HCT116 (cell line): ENCODE measurements around the gene NEUROD1. TPM values are rescaled to one million over a fixed set of nuclear protein-coding genes. Genes with fewer than 3 reads are reported as not detected.

ENCODE experiments used
- ATAC-seq: fragments of 200-7000 bp; cut with Tn5 transposase; 2 replicates; pipeline ENCODE4 v1.9.1; 2020; ENCODE audit warnings: mild to moderate bottlenecking, moderate library complexity
- BruUV-seq: library from RNA; stranded (reverse); fragments of 400-500 nt; replicated peaks from 2 replicates; lab custom pipeline; 2021; lab: Mats Ljungman, UMichigan
- CTCF ChIA-PET: fragments of 300-600 bp; sonication (Branson Sonifier 250); formaldehyde crosslinking; loops from one replicate; lab custom pipeline; 2021; ENCODE audit warnings: antibody characterized with exemption; lab: Charles Lee
- POLR2A ChIA-PET: fragments of 300-600, 350-600 bp; sonication (Branson Sonifier 250); formaldehyde crosslinking; loops from one replicate; lab custom pipeline; 2021; ENCODE audit warnings: antibody characterized with exemption; lab: Charles Lee
- RAD21 ChIA-PET, 2 experiments: fragments of 300-600 bp; sonication (Branson Sonifier 250); formaldehyde crosslinking; loops; one replicate each; lab custom pipeline; 2023; ENCODE audit warnings: low total read pairs in 2 of 2; ENCODE audit not compliant: uncharacterized antibody in 2 of 2, unreplicated experiment in 2 of 2, low non-redundant PET in 1 of 2; lab: Charles Lee
- DNase-seq: peaks from one replicate; pipeline ENCODE4 v3.0.0-alpha.2; 2010; ENCODE audit warnings: low read depth, low spot score
- H2AFZ ChIP-seq: fragments of 200-600 bp; shearing (Covaris generic), sonication (generic); 2 replicates; pipeline ENCODE4 v1.6.1; 2017; ENCODE audit warnings: low read depth, mixed run types, mixed read lengths, antibody characterized with exemption, low read length; ENCODE audit not compliant: poor library complexity, severe bottlenecking
- H3K27ac ChIP-seq: 2 replicates; pipeline ENCODE4 v1.5.1; 2012; ENCODE audit warnings: low read depth, low read length
- H3K27me3 ChIP-seq: fragments of 200-600 bp; sonication (generic); 2 replicates; pipeline ENCODE4 v1.6.1; 2016; ENCODE audit warnings: mixed run types, low read length, mixed read lengths; ENCODE audit not compliant: insufficient read depth
- H3K36me3 ChIP-seq, 2 experiments: fragments of 200-500 bp in 1 of 2; fragments of 200-600 bp in 1 of 2; sonication (Bioruptor generic) in 1 of 2; sonication (generic) in 1 of 2; 2 replicates each; pipeline versions ENCODE4 v1.5.1 to v1.6.1; 2014 to 2016; ENCODE audit warnings: low read length in 2 of 2, inconsistent platforms in 1 of 2, mixed read lengths in 1 of 2, mixed run types in 1 of 2; ENCODE audit not compliant: insufficient read depth in 2 of 2, control insufficient read depth in 1 of 2
- H3K4me1 ChIP-seq, 2 experiments: fragments of 200-600 bp in 1 of 2; sonication (generic) in 1 of 2; 2 replicates each; pipeline versions ENCODE4 v1.5.1 to v1.6.1; 2012 to 2017; ENCODE audit warnings: low read length in 2 of 2, inconsistent platforms in 1 of 2, mild to moderate bottlenecking in 1 of 2, mixed read lengths in 1 of 2, mixed run types in 1 of 2, moderate library complexity in 1 of 2; ENCODE audit not compliant: insufficient read depth in 2 of 2, control insufficient read depth in 1 of 2
- H3K4me2 ChIP-seq: fragments of 200-600 bp; sonication (generic); 2 replicates; pipeline ENCODE4 v1.6.1; 2017; ENCODE audit warnings: mixed run types, low read length, mixed read lengths
- H3K4me3 ChIP-seq, 2 experiments: fragments of 200-600 bp in 1 of 2; sonication (generic) in 1 of 2; replicated peaks in 1 of 2; 2 replicates each; pipeline ENCODE4 v1.5.1; 2011 to 2016; ENCODE audit warnings: low read length in 2 of 2, control low read depth in 1 of 2, low read depth in 1 of 2, mild to moderate bottlenecking in 1 of 2, mixed read lengths in 1 of 2, mixed run types in 1 of 2
- H3K79me2 ChIP-seq: fragments of 200-600 bp; sonication (generic); 2 replicates; pipeline ENCODE4 v1.6.1; 2017; ENCODE audit warnings: mild to moderate bottlenecking, mixed run types, low read length, moderate library complexity, mixed read lengths; ENCODE audit not compliant: insufficient read depth
- H3K9ac ChIP-seq: fragments of 200-600 bp; sonication (generic); 2 replicates; pipeline ENCODE4 v1.6.1; 2016; ENCODE audit warnings: low read length, mixed read lengths
- H3K9me2 ChIP-seq: fragments of 200-600 bp; sonication (generic), shearing (Covaris generic); 2 replicates; pipeline ENCODE4 v1.6.1; 2017; ENCODE audit warnings: mixed run types, mild to moderate bottlenecking, moderate library complexity; ENCODE audit not compliant: insufficient read depth
- H3K9me3 ChIP-seq, 2 experiments: fragments of 200-500 bp in 1 of 2; fragments of 200-600 bp in 1 of 2; sonication (Bioruptor generic) in 1 of 2; sonication (generic) in 1 of 2; 2 replicates each; pipeline ENCODE4 v1.6.1; 2014 to 2017; ENCODE audit warnings: low read length in 2 of 2, mixed read lengths in 2 of 2, inconsistent platforms in 1 of 2, low read depth in 1 of 2, mild to moderate bottlenecking in 1 of 2, mixed run types in 1 of 2, moderate library complexity in 1 of 2; ENCODE audit not compliant: control insufficient read depth in 1 of 2, insufficient read depth in 1 of 2
- H4K20me1 ChIP-seq: fragments of 200-600 bp; sonication (generic), shearing (Covaris generic); 2 replicates; pipeline ENCODE4 v1.6.1; 2017; ENCODE audit warnings: mixed run types, mild to moderate bottlenecking, moderate library complexity; ENCODE audit not compliant: insufficient read depth
- CBX3 ChIP-seq: IDR thresholded peaks from 2 replicates; pipeline ENCODE4 v1.6.1; 2012; ENCODE audit warnings: low read depth
- CEBPB ChIP-seq: IDR thresholded peaks from 2 replicates; pipeline ENCODE4 v1.6.1; 2012; ENCODE audit warnings: low read depth
- CTCF ChIP-seq, 3 experiments: fragments of 200-600 bp in 1 of 3; sonication (generic) in 1 of 3; IDR thresholded peaks in 2 of 3; conservative IDR thresholded peaks in 1 of 3; 2 replicates each; pipeline ENCODE4 v1.5.1; 2012 to 2017; ENCODE audit warnings: low read depth in 2 of 3, low read length in 2 of 3, antibody characterized with exemption in 1 of 3, borderline replicate concordance in 1 of 3, control low read depth in 1 of 3, mild to moderate bottlenecking in 1 of 3, mixed read lengths in 1 of 3, mixed run types in 1 of 3, moderate library complexity in 1 of 3; ENCODE audit not compliant: insufficient read depth in 1 of 3
- EGR1 ChIP-seq: IDR thresholded peaks from 2 replicates; pipeline ENCODE4 v1.6.1; 2012; ENCODE audit warnings: low read depth
- ELF1 ChIP-seq: IDR thresholded peaks from 2 replicates; pipeline ENCODE4 v1.6.1; 2012; ENCODE audit warnings: low read depth, borderline replicate concordance
- EZH2phosphoT487 ChIP-seq: fragments of 200-600 bp; IDR thresholded peaks from 2 replicates; pipeline ENCODE4 v1.6.1; 2018; ENCODE audit warnings: antibody characterized with exemption, borderline replicate concordance
- FOSL1 ChIP-seq: IDR thresholded peaks from 2 replicates; pipeline ENCODE4 v1.6.1; 2012; ENCODE audit warnings: low read depth
- POLR2A ChIP-seq: IDR thresholded peaks from 2 replicates; pipeline ENCODE4 v1.7.0; 2011; ENCODE audit warnings: borderline replicate concordance; ENCODE audit not compliant: insufficient read depth, insufficient read length; ENCODE audit errors: extremely low read depth
- SIN3A ChIP-seq: IDR thresholded peaks from 2 replicates; pipeline ENCODE4 v1.6.1; 2012; ENCODE audit warnings: low read depth
- SP1 ChIP-seq: IDR thresholded peaks from 2 replicates; pipeline ENCODE4 v1.6.1; 2012; ENCODE audit warnings: low read depth
- SRF ChIP-seq: IDR thresholded peaks from 2 replicates; pipeline ENCODE4 v1.6.1; 2012; ENCODE audit warnings: low read depth
- YY1 ChIP-seq: IDR thresholded peaks from 2 replicates; pipeline ENCODE4 v1.6.1; 2011; ENCODE audit warnings: low read length, low read depth, moderate library complexity, mild to moderate bottlenecking; ENCODE audit not compliant: insufficient replicate concordance; ENCODE audit errors: extremely low read depth
- ZNF274 ChIP-seq: fragments of 200-500 bp; sonication (Bioruptor generic); IDR thresholded peaks from 2 replicates; pipeline ENCODE4 v1.6.1; 2014; ENCODE audit warnings: mild to moderate bottlenecking, low read depth, low read length, inconsistent platforms
- intact Hi-C: fragments of 100-400 bp; cut with micrococcal nuclease; formaldehyde crosslinking; loops from 2 replicates; pipeline ENCODE4 v1.10.0; 2022
- total RNA-seq: library from RNA; stranded (reverse); gene quantifications from one replicate; pipeline ENCODE4 v1.2.1, GENCODE V29; 2021; ENCODE audit not compliant: unreplicated experiment
- TF ChIP-seq, protein P1 (sequence below): IDR thresholded peaks from 2 replicates; pipeline ENCODE4 v1.6.1; 2012
- TF ChIP-seq, protein P2 (sequence below): IDR thresholded peaks from 2 replicates; pipeline ENCODE4 v1.6.1; 2012
- TF ChIP-seq, protein P3 (sequence below): IDR thresholded peaks from 2 replicates; pipeline ENCODE4 v1.6.1; 2012; ENCODE audit warnings: low read depth

NEUROD1 gene
- total RNA-seq, 1 experiment from 2014 or later = not detected

DNA sequence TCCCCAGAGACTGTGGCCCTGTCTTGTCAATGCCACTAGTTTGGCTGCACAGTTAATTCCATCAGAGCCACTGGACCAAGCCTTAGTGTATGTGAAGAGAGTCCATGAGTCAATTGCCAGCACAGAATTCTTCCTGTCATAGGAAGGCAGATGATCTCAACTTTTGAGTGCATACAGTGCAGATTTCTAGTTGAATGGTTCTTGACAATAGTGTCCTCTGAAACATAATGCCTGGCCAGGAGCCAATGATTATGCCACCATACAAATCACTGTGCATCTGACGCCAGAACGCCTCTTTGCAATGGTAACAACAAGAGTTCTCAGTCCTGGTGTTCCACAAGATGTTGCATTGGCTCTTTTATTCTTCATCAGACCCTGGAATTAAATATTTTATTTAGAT lies 7.1 kb downstream of the NEUROD1 start:
- H3K4me3 ChIP-seq = no peak overlapping the region
- H4K20me1 ChIP-seq = no peaks in the 10 kb centered on the region
- H2AFZ ChIP-seq = no peak overlapping the region
- H3K9me2 ChIP-seq = no peaks in the 10 kb centered on the region
- ATAC-seq = no peak
- BruUV-seq = no TSS peak
- intact Hi-C loops = no loop called here
- H3K79me2 ChIP-seq = no peaks in the 10 kb centered on the region
- ChIA-PET CTCF (no interaction called here), RAD21 (no interaction called here)
- H3K4me2 ChIP-seq = no peak overlapping the region
- H3K27ac ChIP-seq = no peak overlapping the region
- no peaks in the 10 kb centered on the region for H3K9me3 ChIP-seq
- H3K4me1 ChIP-seq = no peaks in the 10 kb centered on the region
- DNase-seq = no peak
- no peak overlapping the region for H3K9ac ChIP-seq
- TF ChIP-seq, protein P1, sequence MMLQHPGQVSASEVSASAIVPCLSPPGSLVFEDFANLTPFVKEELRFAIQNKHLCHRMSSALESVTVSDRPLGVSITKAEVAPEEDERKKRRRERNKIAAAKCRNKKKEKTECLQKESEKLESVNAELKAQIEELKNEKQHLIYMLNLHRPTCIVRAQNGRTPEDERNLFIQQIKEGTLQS = no peak
- TF ChIP-seq SRF = no peak
- TF ChIP-seq, protein P2, sequence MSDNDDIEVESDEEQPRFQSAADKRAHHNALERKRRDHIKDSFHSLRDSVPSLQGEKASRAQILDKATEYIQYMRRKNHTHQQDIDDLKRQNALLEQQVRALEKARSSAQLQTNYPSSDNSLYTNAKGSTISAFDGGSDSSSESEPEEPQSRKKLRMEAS = no peak
- TF ChIP-seq, all 23 proteins: peak for 0
- H3K36me3 ChIP-seq = no peaks in the 10 kb centered on the region
- no peaks in the 10 kb centered on the region for H3K27me3 ChIP-seq
- POLR2A ChIA-PET = no interaction called here

DNA sequence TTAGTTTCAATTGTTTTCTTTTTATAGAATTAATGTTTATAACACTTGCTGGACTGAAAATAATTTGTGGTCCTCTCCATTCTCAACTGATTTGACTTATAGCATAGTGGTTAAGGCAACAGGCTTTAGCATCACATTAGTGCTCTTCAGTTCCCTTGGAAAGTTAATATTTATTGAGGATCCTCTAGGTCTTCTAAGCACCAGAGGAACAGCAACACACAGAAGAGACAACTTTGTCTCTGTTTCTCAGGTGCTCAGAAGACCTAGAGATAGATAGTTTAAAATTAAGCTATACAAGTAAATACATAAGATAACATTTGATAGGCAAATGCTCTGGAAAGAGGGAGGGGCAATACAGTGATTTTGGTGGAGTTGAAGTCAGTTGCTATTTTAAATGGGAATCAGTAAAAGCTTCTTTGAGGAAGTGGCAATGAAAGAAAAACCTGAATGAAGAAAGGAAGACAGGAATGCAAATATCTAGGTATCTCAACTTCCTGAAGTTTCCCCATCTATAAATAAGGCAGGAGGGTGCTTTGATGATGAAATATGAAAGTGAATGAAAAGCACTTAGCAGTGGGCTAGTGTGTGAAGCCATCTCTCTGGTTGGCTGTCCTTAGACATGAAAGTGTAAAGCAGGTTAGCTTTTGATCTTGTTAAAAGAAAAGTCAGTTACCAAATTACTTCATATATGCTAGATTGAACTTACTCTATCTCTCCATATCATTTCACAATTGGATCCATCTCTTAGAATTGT lies 7.9 kb downstream of the NEUROD1 start:
- no peaks in the 10 kb centered on the region for H3K9me2 ChIP-seq
- H4K20me1 ChIP-seq = no peaks in the 10 kb centered on the region
- intact Hi-C loops = no loop called here
- no peak overlapping the region for H3K9ac ChIP-seq
- no peak overlapping the region for H2AFZ ChIP-seq
- no peaks in the 10 kb centered on the region for H3K9me3 ChIP-seq
- BruUV-seq = no TSS peak
- no peak for ATAC-seq
- no peak overlapping the region for H3K4me2 ChIP-seq
- no peaks in the 10 kb centered on the region for H3K27me3 ChIP-seq
- no peak overlapping the region for H3K4me3 ChIP-seq
- POLR2A ChIA-PET = no interaction called here
- no peak for DNase-seq
- RAD21 ChIA-PET = no interaction called here
- H3K4me1 ChIP-seq = no peaks in the 10 kb centered on the region
- H3K36me3 ChIP-seq = no peaks in the 10 kb centered on the region
- no peaks in the 10 kb centered on the region for H3K79me2 ChIP-seq
- H3K27ac ChIP-seq = no peak overlapping the region
- CTCF ChIA-PET = no interaction called here
- TF ChIP-seq CEBPB (no peak), SIN3A (no peak), ZNF274 (no peak), FOSL1 (no peak), CBX3 (no peak), YY1 (no peak), CTCF (IDR thresholded peaks at IDR 0.05 in 2 of 3, conservative IDR thresholded peaks at IDR 0.05 in 1 of 3; ENCODE audit: borderline replicate concordance in 1 of 3, insufficient read depth in 1 of 3, low read depth in 2 of 3, low read length in 2 of 3) (no peak), ELF1 (no peak), SP1 (no peak), EGR1 (no peak), EZH2phosphoT487 (no peak), POLR2A (no peak)
- TF ChIP-seq, protein P3, sequence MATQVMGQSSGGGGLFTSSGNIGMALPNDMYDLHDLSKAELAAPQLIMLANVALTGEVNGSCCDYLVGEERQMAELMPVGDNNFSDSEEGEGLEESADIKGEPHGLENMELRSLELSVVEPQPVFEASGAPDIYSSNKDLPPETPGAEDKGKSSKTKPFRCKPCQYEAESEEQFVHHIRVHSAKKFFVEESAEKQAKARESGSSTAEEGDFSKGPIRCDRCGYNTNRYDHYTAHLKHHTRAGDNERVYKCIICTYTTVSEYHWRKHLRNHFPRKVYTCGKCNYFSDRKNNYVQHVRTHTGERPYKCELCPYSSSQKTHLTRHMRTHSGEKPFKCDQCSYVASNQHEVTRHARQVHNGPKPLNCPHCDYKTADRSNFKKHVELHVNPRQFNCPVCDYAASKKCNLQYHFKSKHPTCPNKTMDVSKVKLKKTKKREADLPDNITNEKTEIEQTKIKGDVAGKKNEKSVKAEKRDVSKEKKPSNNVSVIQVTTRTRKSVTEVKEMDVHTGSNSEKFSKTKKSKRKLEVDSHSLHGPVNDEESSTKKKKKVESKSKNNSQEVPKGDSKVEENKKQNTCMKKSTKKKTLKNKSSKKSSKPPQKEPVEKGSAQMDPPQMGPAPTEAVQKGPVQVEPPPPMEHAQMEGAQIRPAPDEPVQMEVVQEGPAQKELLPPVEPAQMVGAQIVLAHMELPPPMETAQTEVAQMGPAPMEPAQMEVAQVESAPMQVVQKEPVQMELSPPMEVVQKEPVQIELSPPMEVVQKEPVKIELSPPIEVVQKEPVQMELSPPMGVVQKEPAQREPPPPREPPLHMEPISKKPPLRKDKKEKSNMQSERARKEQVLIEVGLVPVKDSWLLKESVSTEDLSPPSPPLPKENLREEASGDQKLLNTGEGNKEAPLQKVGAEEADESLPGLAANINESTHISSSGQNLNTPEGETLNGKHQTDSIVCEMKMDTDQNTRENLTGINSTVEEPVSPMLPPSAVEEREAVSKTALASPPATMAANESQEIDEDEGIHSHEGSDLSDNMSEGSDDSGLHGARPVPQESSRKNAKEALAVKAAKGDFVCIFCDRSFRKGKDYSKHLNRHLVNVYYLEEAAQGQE = no peak
